HUES48 (cell line): ENCODE measurements around the gene PLEKHA7.
"Not testable (repeated sequence)": the region's sequence is repeated elsewhere in the genome, so short reads cannot be mapped to it uniquely, and the experiment has no call there.

Experiments
- H3K27ac ChIP-seq: one replicate; pipeline ENCODE4 v1.7.0; 2013; ENCODE audit warnings: low read depth, low read length, inconsistent platforms
- H3K27me3 ChIP-seq: 2 replicates; pipeline ENCODE4 v1.6.1; 2013; ENCODE audit warnings: mild to moderate bottlenecking, low read length; ENCODE audit not compliant: control insufficient read depth, insufficient read depth
- H3K36me3 ChIP-seq: 2 replicates; pipeline ENCODE4 v1.6.1; 2013; ENCODE audit warnings: low read length; ENCODE audit not compliant: control insufficient read depth, insufficient read depth
- H3K4me1 ChIP-seq: 2 replicates; pipeline ENCODE4 v1.6.1; 2013; ENCODE audit warnings: mild to moderate bottlenecking, low read length; ENCODE audit not compliant: control insufficient read depth, insufficient read depth
- H3K4me3 ChIP-seq: 2 replicates; pipeline ENCODE4 v1.5.1; 2013; ENCODE audit warnings: mild to moderate bottlenecking, low read depth, low read length
- H3K9ac ChIP-seq: 2 replicates; pipeline ENCODE4 v1.6.1; 2013; ENCODE audit warnings: mild to moderate bottlenecking, low read depth, low read length, moderate library complexity
- H3K9me3 ChIP-seq: 2 replicates; pipeline ENCODE4 v1.6.1; 2013; ENCODE audit warnings: low read length; ENCODE audit not compliant: control insufficient read depth, insufficient read depth

Gene PLEKHA7

DNA sequence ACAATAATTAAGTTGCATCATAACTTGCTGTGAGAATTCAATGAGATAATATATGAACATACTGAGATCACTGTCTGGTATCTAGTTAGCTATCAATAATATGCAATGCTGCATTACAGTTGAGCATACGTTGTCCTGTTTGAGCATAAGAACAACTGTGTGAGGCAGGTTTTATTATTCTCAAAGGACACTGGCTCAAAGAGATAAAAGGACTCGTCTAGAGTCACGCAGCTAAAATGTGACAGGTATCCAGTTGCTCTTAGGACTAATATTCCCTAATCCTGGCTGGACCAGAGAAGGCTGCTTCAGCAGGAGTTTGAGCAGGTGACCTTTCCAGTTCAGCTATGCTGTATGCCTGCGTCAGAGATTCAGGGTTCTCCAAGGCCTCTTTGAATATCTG lies 92.5 kb downstream of the PLEKHA7 start:
- peaks cover 21% of the 10 kb centered on the region for H3K4me1 ChIP-seq
- H3K9ac ChIP-seq: no peak overlapping the region
- H3K9me3 ChIP-seq: no peaks in the 10 kb centered on the region
- H3K27me3 ChIP-seq: peaks cover 43% of the 10 kb centered on the region
- no peaks in the 10 kb centered on the region for H3K36me3 ChIP-seq
- no peak overlapping the region for H3K4me3 ChIP-seq
- H3K27ac ChIP-seq: no peak overlapping the region

GRCh38 chr11:16921019-16921418 lies 93.2 kb downstream of the PLEKHA7 start:
- Histone ChIP-seq H3K27ac (no peak overlapping the region), H3K4me3 (no peak overlapping the region), H3K4me1 (peaks cover 15% of the 10 kb centered on the region), H3K27me3 (peaks cover 37% of the 10 kb centered on the region), H3K36me3 (no peaks in the 10 kb centered on the region), H3K9me3 (no peaks in the 10 kb centered on the region), H3K9ac (no peak overlapping the region)

GRCh38 chr11:16920559-16920958 lies 93.7 kb downstream of the PLEKHA7 start:
- no peak overlapping the region for H3K27ac ChIP-seq
- H3K9ac ChIP-seq: no peak overlapping the region
- H3K9me3 ChIP-seq: no peaks in the 10 kb centered on the region
- H3K27me3 ChIP-seq: peaks cover 32% of the 10 kb centered on the region
- H3K36me3 ChIP-seq: no peaks in the 10 kb centered on the region
- peaks cover 13% of the 10 kb centered on the region for H3K4me1 ChIP-seq
- H3K4me3 ChIP-seq: no peak overlapping the region

- H3K4me3 ChIP-seq, H3K36me3 ChIP-seq, H3K27ac ChIP-seq, H3K4me1 ChIP-seq, H3K9ac ChIP-seq, H3K9me3 ChIP-seq: not testable (repeated sequence)
- H3K27me3 ChIP-seq: peaks cover 13% of the 10 kb centered on the region
These were observed 95.6 kb downstream of the PLEKHA7 start for GRCh38 chr11:16918543-16919182.

- no peak overlapping the region for H3K27ac ChIP-seq
- H3K9ac ChIP-seq: no peak overlapping the region
These were observed 96.3 kb downstream of the PLEKHA7 start for GRCh38 chr11:16917941-16918340.

DNA sequence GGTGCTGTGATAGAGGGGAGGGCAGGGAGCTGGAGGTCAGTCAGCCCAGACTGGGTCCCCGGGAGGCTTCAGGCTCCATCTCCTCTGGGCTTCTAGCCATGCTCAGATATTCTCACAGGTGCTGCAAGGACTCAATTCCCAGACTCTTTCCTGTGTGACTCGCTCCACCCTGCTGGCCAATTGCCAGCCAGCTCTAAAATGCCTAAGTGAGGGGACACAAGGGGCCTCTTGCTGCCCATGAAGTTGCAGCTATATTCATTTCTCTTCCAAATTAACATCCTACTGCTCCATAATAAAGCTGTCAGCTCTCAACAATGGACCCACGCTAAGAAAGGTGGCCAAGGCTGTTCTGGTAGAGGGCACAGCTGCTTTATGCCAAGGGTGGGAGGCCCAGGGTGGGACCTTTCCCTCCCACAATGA lies 101.5 kb downstream of the PLEKHA7 start:
- Histone ChIP-seq H3K27me3 (no peaks in the 10 kb centered on the region), H3K4me1 (peaks cover 17% of the 10 kb centered on the region), H3K4me3 (no peak overlapping the region)

More at GRCh38 chr11:16917941-16918340, 96.3 kb downstream of the PLEKHA7 start:
- Histone ChIP-seq H3K36me3 (no peaks in the 10 kb centered on the region), H3K27me3 (0 out of 2 replicates have a peak, but pooled peaks cover 7% of the 10 kb centered on the region), H3K4me1 (peaks cover 12% of the 10 kb centered on the region), H3K4me3 (no peak overlapping the region), H3K9me3 (no peaks in the 10 kb centered on the region)

GRCh38 chr11:16911658-16912057 lies 102.6 kb downstream of the PLEKHA7 start:
- Histone ChIP-seq H3K9ac (no peak overlapping the region), H3K4me1 (peaks cover 17% of the 10 kb centered on the region), H3K4me3 (no peak overlapping the region), H3K27me3 (no peaks in the 10 kb centered on the region), H3K27ac (no peak overlapping the region), H3K9me3 (no peaks in the 10 kb centered on the region), H3K36me3 (no peaks in the 10 kb centered on the region)

More for the DNA sequence above, 101.5 kb downstream of the PLEKHA7 start:
- H3K36me3 ChIP-seq: no peaks in the 10 kb centered on the region
- H3K9me3 ChIP-seq: no peaks in the 10 kb centered on the region
- no peak overlapping the region for H3K9ac ChIP-seq
- no peak overlapping the region for H3K27ac ChIP-seq

DNA sequence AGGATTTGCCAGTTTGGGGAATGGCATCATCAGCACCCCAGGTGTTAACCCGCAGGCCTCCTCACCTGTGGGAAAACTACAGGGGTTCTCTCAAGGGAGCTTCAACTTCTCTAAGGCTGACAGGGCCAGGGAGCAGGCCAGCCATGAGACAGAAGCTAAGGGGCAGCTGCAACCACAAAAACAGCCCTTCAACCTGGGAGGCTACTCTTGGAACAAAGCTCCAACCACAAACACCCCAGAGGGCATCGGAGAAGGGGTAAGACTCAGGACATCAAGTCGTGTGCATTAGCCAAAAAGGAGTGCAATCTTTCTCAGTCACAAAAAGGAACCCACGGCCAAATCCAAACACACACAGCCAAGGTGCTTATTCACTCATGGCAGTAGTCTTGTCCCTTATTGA lies 103.0 kb downstream of the PLEKHA7 start:
- Histone ChIP-seq H3K36me3 (no peaks in the 10 kb centered on the region), H3K9me3 (no peaks in the 10 kb centered on the region), H3K27me3 (no peaks in the 10 kb centered on the region), H3K27ac (no peak overlapping the region), H3K9ac (no peak overlapping the region), H3K4me3 (no peak overlapping the region), H3K4me1 (peaks cover 17% of the 10 kb centered on the region)

DNA sequence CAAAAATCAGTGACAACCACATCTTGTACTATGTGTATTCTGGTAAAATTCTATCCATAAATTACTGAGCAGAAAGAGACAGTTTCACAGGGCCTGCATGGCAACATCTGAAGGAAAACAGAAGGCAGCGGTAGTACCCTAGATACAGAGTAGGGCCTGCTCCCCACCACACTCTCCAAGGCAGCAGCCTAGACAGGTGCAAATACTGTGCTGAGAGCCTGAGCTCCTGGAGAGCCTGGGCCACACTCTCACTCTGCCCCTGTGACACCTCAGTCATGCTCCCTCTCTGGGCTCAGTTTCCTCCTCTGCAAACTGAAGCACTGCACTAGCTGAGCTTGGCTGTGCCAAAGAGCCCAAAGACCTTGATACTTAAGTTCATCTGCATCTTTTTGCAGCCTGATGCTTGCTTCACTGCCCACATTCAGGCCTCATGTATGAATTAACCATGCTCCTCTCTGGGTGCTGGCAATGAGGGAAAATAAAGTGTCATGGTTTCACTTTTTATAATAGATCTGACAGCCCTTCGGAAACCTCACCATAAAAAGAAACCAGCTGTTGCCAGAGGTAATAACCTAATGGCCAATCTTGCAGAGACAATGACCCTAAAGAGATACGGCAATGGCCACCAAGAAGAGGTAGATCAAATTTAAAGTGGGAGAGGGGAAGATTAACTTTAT lies 104.7 kb downstream of the PLEKHA7 start:
- Histone ChIP-seq H3K27ac (no peak overlapping the region), H3K4me3 (no peak overlapping the region), H3K27me3 (no peaks in the 10 kb centered on the region), H3K9ac (no peak overlapping the region), H3K9me3 (no peaks in the 10 kb centered on the region), H3K4me1 (peaks cover 17% of the 10 kb centered on the region), H3K36me3 (no peaks in the 10 kb centered on the region)

- no peak overlapping the region for H3K9ac ChIP-seq
- no peaks in the 10 kb centered on the region for H3K9me3 ChIP-seq
- H3K27me3 ChIP-seq: no peaks in the 10 kb centered on the region
- H3K4me1 ChIP-seq: peaks cover 6% of the 10 kb centered on the region
- no peak overlapping the region for H3K27ac ChIP-seq
- H3K4me3 ChIP-seq: no peak overlapping the region
- no peaks in the 10 kb centered on the region for H3K36me3 ChIP-seq
These were observed 108.8 kb downstream of the PLEKHA7 start for GRCh38 chr11:16905375-16905774.

DNA sequence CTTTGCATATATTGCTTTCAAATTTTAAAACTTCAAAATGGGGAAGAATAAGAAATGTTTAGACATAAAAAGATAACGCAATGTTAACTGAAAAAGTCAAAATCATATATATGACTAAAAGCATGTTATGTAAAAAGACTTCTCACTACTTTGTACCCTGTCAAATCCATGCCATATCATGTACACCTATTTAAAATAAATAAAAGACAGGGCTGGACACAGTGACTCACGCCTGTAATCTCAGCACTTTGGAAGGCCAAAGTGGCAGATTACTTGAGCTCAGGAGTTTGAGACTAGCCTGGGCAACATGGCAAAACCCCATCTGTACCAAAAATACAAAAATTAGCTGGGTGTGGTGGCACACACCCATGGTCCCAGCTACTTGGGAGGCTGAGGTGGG lies 109.5 kb downstream of the PLEKHA7 start:
- H3K27me3 ChIP-seq, H3K36me3 ChIP-seq, H3K9me3 ChIP-seq, H3K4me3 ChIP-seq, H3K27ac ChIP-seq, H3K9ac ChIP-seq: not testable (repeated sequence)
- H3K4me1 ChIP-seq: peaks cover 12% of the 10 kb centered on the region
